HG03280 (cell line): ENCODE results near the gene VPS35L.

Experiments
- ATAC-seq: cut with Tn5 transposase; IDR thresholded peaks from one replicate; pipeline ENCODE4 v1.9.1; 2021; ENCODE audit warnings: mild to moderate bottlenecking, moderate library complexity; ENCODE audit not compliant: unreplicated experiment

Gene VPS35L

GRCh38 chr16:19688396-19689024 lies 133.0 kb downstream of the VPS35L start:
- no peak for ATAC-seq

DNA sequence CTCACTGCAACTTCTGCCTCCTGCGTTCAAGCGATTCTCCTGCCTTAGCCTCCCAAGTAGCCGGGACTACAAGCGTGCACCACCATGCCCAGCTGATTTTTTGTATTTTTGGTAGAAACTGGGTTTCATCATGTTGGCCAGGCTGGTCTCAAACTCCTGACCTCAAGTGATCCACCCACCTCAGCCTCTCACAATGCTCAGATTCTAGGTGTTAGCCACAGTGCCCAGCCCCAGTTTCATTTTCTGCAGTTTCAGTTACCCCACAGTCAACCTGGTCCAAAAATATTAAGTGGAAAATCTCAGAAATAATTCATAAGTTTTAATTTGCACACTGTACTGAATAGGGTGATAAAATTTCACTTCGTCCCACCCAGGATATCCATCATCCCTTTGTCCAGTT lies 133.8 kb downstream of the VPS35L start:
- ATAC-seq = no peak

DNA sequence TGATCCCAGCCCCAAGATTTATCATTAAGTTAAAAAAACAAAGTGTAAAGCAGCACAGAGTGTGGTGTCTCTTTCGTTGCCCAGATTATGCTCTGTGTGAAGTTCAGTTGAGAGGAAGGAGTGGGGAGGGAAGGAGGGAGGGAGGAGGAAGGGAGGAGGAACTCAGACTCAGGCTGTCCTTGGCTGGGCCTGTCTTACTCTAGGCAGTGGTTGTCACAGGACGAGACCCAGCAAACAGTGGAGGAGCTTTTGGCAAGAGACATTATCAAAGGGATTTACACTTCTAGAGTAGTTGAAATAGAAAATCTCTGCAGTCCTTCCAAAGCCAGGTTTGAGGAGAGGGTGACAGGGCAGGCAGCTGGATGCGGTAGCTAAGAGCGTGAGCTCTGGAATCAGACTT lies 134.7 kb downstream of the VPS35L start:
- ATAC-seq = no peak

DNA sequence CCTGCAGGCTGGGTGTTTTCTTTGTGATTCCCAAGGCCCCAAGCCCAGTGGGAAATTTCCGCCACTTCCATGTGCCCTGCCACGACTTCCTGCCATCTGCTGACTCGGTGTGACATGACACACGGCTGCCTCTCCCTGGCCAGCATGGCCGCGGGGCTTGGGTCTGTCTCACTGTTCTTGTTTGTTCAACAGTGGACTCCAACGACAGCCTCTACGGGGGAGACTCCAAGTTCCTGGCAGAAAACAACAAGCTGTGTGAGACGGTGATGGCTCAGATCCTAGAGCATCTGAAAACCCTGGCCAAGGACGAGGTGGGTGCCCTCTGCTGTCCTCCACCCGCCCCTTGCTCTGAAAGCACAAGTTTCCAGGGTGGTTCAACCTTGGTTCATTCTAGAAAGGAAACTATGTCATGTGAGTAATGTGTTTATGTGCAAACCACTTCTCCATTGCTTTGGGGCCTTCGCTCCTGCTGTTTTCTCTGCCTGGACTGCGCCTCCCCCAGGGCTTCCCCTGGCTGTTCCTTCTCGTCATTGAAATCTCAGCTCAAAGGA lies 135.7 kb downstream of the VPS35L start:
- ATAC-seq = no peak

DNA sequence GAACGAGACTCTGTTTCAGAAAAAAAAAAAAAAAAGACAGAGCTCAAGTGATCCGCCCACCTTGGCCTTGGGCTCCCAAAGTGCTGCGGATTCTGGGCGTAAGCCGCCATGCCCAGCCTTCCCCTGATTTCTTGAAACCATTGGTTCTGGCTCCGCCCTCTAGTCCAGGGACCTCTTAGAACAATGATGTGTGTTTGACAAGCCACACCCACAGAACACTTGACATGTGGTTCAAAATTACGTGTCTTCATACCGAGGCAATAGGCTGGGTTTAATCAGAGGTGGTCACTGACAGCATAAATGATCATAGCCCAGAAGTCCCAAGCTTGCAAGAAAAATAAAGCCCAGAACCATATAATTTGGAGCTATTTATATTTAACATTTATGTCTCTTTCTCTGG lies 139.5 kb downstream of the VPS35L start:
- no peak for ATAC-seq

- ATAC-seq = no peak
Measured at GRCh38 chr16:19696328-19696727, 140.8 kb downstream of the VPS35L start.

DNA sequence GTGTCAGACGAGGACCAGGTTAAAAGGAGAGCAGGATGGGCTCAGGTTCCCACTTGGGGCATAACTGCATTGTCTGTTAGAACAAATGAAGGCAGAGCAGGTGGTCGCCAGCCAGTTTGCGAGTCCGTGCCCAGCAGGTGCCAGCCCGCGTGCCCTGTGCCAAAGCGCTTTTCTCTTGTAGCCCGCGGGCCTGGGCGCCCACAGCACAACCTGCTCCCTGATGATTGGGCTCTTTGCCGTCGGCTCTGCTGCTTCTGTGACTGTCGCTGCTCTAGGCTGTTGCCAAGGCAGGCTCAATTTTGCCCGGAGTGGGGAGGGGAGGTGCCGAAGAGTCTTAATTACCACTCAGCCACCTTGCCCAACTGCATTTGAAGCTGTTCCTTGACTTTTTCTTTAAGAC lies 141.5 kb downstream of the VPS35L start:
- no peak for ATAC-seq

DNA sequence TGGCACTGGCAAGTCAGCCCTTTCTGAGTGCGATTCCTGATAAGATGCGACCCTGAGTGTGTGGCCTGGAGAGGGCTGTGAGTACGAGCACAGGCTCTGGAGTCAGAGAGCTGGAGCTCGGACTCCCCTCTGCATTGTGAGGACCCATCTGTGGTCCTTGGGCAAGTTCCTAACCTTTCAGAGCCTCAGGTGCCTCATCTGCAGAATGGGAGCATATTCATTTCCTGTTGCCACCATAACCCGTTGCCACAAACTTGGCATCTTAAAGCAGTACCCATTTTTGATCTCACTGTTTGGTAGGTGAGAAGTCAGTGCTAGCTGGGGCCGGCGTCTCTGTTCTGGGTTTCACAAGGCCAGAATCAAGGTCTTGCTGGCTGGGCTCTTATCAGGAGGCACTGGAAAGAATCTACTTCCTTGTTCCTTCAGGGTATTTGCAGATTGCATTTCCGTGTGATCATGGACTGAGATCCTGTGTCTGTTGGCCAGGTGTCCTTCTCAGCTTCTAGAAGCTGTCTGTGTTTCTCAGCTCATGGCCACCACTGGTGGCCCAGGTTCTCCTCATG lies 142.3 kb downstream of the VPS35L start:
- ATAC-seq = no peak

GRCh38 chr16:19698480-19699465 lies 143.3 kb downstream of the VPS35L start:
- ATAC-seq = no peak

DNA sequence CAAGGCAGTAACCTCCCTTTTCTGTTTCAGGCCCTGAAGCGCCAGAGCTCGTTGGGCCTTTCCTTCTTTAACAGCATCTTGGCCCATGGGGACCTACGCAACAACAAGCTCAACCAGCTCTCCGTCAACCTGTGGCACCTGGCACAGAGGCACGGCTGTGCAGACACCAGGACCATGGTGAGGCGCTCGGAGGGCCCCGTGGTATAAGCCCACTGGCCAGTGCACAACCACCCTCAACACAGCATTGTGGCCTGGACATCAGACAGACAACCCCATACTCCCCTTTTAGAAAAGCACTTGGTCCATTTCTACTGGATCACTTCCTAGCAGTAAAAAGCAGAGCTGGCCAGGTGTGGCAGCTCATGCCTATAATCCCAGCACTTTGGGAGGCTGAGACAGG lies 144.0 kb downstream of the VPS35L start:
- ATAC-seq = no peak

DNA sequence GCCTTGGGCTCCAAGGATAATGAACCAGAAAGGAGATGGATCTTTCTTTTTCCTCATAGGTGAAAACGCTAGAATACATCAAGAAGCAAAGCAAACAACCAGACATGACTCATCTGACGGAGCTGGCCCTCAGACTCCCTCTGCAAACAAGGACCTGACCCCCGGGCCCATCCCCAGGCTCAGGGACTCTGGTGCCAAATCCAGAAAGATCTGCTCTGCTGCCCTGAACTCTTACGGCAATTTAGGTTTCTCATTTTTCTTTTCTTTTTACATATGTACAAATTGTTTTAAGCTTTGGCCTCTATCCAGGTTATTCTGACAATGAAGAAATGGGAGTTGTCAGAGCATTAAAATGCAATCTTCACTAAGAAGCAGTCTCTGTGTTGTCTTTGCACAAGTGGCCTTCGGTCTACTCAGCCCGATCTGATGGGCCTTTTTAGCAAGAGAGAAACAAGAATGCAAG lies 144.8 kb downstream of the VPS35L start:
- no peak for ATAC-seq

DNA sequence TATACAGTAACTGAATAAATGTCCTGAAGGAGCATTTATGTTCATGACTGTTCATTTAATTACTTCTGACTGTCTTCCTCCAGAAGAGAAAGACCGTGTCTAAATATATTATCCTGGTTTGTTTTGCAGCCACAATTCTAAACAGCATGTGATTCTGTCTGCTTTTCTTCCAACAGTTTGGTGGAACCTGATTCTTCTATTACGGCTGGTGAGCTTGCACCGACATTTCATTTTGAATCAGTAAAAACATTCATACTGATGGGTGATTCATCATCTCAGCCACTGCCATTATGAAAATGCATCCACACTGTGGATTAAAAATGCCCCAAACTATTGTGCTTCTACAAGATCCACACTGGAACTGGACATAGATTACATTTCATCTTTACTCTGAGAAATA lies 145.6 kb downstream of the VPS35L start:
- no peak for ATAC-seq

DNA sequence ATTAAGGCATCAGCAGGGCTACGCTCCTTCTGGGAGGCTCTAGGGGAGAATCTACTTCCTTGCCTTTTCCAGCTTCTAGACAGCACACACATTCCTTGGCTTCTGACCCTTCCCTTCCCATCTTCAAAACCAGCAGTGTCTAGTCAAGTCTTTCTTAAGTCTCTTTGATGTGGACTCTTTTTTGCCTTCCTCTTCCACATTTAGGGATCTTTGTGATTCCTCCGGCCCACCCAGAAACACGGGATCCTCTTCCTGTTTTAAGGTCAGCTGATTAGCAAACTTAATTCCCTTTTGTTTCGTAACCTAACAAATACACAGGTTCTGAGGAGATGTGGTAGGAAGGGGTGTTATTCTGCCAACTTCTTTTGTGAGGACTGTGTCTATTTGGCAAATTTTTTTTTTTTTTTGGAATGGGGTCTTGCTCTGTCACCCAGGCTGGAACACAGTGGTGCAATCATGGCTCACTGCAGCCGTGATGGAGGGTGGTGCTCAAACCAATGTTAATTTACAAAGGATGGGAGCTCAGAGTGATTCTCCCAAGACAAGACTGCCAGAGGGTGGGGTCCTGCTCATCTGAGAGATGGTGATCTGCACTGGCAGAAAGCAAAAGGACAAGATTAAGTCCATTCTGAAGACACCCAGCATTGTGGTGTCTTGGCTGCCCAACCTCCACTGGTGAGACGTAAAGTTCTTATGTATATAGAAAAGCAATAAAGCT lies 147.8 kb downstream of the VPS35L start:
- no peak for ATAC-seq

- ATAC-seq = no peak
Measured at GRCh38 chr16:19704321-19705145, 149.0 kb downstream of the VPS35L start.

- ATAC-seq = no peak
Measured at GRCh38 chr16:19705146-19705501, 149.6 kb downstream of the VPS35L start.

DNA sequence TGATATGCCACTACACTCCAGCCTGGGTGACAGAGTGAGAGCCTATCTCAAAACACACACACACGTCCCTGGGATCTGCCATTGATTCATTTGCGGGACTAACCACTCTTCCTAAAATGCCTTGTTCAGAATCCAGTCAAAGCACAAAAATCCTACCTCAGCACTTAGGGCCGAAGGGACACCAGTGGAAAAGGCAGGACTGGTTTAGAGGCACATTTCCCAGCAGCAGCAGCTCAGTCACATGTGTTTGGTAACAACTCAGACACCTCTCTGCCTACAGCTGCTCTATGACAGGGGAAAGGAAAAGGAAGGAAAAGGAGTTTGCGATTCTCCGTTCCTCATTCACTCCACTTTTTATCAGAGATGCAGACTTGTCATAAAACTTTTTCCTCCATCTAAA lies 150.3 kb downstream of the VPS35L start:
- no peak for ATAC-seq

DNA sequence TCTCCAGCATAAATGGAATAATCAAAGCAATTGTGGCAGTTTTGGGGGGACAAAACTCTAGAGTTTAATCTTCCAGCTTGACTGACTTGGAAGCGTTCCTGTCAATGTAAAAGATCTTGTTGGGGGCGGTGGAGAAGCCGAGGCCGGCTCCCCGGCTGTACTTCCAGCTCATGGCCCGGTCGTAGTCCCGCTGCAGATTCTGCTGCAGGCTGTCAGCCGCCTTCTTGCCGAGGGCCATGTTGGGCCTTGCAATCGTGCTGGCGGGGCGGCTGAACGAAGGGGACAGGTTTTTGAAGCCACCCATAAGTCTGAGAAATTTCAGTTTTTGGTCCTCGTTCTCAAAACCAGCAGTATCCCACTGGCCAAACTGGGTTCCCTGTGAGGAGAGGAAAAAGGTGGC lies 151.3 kb downstream of the VPS35L start:
- no peak for ATAC-seq

- no peak for ATAC-seq
Measured at GRCh38 chr16:19707569-19708295, 152.2 kb downstream of the VPS35L start.
